GM19463 (cell line): ENCODE measurements around the gene JMJD7.
"Not testable (repeated sequence)": the region's sequence is repeated elsewhere in the genome, so short reads cannot be mapped to it uniquely, and the experiment has no call there.

Experiments
- ATAC-seq: cut with Tn5 transposase; IDR thresholded peaks from one replicate; pipeline ENCODE4 v1.9.1; 2021; ENCODE audit warnings: mild to moderate bottlenecking, moderate library complexity; ENCODE audit not compliant: unreplicated experiment

Gene JMJD7

DNA sequence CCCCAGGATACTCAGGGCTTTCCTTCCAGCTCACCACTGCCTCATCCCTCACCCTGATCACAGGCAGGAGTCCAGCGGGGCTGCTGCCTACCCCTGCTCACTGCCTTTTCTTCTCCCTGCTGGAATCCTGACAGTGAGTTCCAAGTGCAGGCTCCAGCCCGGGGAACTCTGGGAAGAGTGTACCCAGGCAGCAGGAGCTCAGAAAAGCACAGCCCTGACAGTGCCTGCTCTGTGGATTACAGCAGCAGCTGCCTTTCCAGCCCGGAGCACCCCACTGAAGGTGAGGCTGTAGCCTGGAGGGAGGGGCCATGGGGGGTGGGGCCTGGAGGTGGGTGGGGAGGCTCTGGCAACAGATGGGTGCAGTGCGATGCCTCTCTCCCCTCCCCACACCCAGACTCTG lies 6.1 kb upstream of the JMJD7 start:
- ATAC-seq: no peak

- ATAC-seq: no peak
Measured at GRCh38 chr15:41822471-41822870, 5.4 kb upstream of the JMJD7 start.

- no peak for ATAC-seq
Measured at GRCh38 chr15:41822957-41823356, 4.9 kb upstream of the JMJD7 start.

DNA sequence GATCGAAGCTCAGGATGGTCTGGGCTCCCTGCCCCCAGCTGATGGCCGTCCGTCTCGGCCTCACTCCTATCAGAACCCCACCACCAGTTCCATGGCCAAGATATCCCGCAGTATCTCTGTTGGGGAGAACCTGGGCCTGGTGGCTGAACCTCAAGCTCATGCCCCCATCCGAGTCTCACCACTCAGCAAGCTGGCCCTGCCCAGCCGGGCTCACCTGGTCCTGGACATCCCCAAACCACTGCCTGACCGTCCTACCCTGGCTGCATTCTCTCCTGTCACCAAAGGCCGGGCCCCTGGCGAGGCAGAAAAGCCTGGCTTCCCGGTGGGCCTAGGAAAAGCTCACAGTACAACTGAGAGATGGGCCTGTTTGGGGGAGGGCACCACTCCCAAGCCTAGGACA lies 4.4 kb upstream of the JMJD7 start:
- ATAC-seq: no peak

DNA sequence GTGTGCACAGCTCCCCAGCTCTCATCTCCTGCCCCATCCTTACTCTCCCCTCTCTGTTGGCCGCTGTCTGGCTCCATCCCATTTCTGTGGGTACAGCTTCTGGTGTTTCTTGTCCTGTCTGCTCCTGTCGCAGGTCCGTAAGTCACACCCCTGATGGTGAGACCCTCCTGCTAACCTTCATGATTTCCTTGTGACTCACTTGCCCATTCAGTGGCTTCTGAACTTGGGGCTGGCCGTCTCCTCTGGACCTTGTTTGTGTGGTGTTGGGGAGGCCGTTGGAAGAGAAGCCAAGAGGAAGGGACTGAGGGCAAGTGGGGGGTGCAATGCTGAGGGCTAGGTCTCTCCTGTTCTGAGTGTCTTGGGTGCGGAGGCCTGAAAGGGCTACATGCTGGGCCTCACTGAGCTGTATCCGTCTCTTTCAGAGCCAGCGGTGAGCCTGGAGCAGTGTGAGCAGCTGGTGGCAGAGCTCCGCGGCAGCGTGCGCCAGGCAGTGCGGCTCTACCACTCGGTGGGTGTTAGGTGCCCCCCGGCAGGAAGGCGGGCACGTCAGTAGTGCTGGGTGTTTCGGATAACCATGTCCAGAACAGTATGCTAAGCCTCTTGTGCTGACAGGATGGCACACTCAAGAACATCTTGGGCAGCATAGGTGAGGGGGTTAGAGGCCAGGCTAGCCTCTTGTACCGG lies 3.7 kb upstream of the JMJD7 start:
- no peak for ATAC-seq

- no peak for ATAC-seq
Measured at GRCh38 chr15:41825145-41825544, 2.7 kb upstream of the JMJD7 start.

DNA sequence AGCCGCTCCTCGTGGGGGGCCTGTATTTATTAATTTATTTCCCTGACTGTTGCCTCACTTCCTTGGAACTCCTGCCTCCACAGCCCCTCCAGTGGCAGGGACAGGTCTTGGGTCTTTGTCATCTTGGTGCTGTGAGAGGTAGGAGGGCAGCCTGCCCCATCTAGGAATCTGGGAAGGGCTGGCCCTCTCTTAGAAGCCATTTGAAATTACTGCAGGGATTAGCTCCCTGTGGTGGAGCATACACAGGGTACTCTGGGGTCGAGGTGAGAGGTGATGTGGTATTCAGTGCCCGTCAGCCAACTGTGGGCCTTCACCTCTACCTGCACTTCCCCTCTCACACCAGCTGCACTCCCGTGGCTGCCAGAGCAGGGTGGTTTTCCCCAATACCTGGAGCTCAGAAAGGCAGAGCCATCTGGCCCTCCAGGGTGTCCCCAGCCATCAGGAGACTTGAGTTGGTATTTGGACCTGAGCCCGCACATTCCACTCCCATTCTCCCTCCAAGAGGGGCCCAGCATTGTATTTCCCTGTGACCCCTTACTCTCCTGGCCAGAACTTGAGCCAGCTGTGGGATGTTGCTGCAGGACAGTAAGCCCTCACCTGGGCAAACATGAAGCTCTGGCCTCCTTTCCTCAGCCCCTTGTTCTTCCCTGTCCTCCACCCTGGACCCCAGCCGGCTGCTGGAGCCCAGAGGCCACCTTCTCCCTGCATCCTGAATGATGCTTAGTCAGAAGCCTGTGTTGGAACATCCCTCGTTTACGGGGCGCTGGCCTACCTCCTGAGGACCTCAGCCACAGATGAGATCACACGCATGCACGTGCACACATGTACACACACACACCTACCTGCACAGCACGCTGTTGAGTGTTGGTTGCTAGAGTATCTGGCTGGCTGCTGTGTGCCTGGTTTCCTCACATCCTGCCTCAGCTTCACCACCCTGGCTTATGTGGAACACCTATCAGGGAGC lies 2.0 kb upstream of the JMJD7 start:
- ATAC-seq: no peak

DNA sequence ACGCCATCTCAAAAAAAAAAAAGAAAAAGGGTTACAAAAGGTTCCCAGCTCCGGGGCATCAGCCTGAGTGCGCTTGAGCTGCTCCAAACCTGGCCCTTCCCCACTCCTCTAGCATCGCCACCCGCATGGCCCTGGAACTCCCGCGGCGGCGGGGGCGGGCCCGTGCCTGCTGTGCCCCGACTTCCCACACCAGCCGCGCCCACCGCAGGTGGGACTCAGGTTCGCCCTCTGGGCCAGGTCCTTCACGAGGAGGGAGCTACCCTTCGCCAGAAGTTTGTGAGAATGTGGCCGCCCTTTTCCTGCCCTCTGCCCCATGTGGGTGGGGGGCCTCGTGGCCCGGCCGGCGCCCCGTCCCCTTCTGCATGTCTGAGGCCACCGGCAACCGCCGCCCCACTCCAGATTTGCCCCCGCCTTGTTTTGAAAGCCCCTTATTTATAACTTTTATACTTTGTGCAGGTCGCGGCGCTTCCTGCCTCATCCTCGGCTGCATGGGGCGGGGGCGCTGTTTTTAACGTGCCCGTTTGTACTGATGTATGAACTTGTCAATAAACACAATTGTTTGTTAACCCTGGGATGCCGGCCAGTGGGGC lies 507 bp upstream of the JMJD7 start:
- ATAC-seq: no peak

- ATAC-seq: no peak
Measured at GRCh38 chr15:41828807-41829141, 882 bp downstream of the JMJD7 start.

DNA sequence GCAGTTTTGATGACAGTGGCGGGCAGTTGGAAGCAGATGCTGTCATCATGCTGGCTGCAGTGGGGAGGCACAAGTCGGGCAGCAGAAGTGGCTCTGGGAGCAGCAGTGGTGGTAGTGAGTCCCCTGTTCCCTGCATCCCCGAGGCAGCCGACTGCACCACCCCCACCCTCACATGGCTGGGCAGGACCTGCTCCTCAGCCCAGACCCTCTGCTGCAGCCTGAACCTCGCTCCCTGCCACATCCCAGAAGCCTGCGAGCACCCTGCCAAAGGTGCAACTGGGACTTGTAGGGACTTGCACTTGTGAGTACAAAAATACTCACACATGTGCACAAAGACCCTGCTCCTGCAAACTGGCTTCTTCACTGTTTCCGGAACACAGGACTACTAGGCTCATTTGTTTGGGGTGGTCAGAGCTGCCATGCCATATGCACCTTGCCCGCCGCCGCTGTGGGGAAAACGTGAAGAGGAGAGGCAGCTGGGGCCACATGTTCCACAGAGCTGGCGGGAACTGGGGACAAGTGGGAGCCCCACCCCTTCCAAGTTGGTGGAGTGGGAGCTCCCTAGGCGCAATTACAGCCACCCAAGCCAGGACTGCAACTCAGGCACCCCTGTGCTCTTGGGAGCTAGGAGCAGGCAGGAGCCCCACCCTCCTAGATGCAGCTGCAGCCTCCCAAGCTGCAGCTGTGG lies 2.2 kb downstream of the JMJD7 start:
- ATAC-seq: no peak

DNA sequence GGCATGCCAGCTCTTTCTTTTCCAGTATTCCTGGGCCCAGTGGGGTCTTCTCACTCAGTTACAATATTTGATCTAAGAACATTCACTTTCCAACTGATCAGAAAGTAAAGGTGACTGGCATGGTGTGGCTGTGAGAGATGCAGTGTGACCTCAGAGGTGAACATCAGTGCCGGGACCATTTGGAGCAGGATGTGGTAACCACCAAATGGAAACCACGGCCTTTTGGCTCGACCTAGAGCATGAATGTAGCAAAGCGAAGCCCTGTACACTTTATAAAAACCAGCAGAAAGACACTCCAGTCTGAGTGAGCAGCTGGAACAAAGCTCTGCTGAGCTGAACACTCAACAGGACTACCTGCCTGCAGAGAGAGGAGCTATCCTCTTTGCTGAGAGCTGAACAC lies 3.4 kb downstream of the JMJD7 start:
- not testable (repeated sequence) for ATAC-seq

DNA sequence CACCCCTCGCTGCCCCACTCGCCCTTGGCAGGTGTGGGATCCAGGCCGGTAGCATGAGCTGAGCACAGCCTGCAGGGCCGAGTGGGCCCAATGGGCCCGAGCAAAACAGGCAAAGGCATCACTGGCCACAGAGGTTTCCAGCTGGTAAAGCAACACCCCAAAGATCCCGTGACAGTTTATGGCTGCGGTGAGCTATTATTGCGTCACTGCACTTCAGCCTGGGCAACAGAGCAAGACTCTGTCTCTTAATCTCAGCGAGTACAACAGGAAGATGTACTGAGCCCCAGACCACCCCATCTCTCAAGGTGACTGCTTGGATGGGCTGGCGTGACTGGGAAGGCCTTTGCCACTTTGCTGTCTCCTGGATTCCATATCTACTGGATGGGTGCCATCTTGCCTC lies 4.3 kb downstream of the JMJD7 start:
- no peak for ATAC-seq

DNA sequence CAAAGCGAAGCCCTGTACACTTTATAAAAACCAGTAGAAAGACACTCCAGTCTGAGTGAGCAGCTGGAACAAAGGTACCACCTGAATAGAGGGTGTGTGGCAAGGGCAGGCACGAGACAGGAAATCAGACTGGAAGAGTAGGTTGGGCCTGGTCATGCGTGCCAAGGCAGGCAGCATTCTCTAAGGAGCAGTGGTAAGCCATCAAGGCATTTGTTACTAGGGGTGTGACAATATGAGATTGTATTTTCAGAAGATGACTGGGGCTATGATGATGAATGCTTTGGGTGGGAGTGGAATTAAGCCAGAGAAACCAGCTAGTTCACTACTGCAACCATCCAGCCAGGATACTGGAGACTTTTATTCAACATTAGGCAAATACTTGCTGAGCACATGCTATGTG lies 5.0 kb downstream of the JMJD7 start:
- no peak for ATAC-seq

GRCh38 chr15:41834096-41834495 lies 6.2 kb downstream of the JMJD7 start:
- no peak for ATAC-seq

GRCh38 chr15:41836073-41836472 lies 8.2 kb downstream of the JMJD7 start:
- ATAC-seq: no peak

GRCh38 chr15:41836713-41837454 lies 9.0 kb downstream of the JMJD7 start:
- ATAC-seq: no peak

GRCh38 chr15:41838400-41838897 lies 10.6 kb downstream of the JMJD7 start, which contains the start of gene PLA2G4B:
Gene PLA2G4B, plus strand, starts transcription at chr15:41838847. Its CDS starts 67 bp downstream, at chr15:41838914.
- ATAC-seq: no peak

GRCh38 chr15:41839781-41840491 lies 12.0 kb downstream of the JMJD7 start:
- no peak for ATAC-seq

- no peak for ATAC-seq
Measured at GRCh38 chr15:41840673-41841072, 12.8 kb downstream of the JMJD7 start.

- ATAC-seq: no peak
Measured at GRCh38 chr15:41841131-41841530, 13.2 kb downstream of the JMJD7 start.
